EH (cell line): ENCODE measurements around the gene NCAM1.

ENCODE experiments used
- DNase-seq: peaks from one replicate; pipeline ENCODE4 v3.0.0-alpha.2; 2015; ENCODE audit warnings: low read depth

The NCAM1 gene

DNA sequence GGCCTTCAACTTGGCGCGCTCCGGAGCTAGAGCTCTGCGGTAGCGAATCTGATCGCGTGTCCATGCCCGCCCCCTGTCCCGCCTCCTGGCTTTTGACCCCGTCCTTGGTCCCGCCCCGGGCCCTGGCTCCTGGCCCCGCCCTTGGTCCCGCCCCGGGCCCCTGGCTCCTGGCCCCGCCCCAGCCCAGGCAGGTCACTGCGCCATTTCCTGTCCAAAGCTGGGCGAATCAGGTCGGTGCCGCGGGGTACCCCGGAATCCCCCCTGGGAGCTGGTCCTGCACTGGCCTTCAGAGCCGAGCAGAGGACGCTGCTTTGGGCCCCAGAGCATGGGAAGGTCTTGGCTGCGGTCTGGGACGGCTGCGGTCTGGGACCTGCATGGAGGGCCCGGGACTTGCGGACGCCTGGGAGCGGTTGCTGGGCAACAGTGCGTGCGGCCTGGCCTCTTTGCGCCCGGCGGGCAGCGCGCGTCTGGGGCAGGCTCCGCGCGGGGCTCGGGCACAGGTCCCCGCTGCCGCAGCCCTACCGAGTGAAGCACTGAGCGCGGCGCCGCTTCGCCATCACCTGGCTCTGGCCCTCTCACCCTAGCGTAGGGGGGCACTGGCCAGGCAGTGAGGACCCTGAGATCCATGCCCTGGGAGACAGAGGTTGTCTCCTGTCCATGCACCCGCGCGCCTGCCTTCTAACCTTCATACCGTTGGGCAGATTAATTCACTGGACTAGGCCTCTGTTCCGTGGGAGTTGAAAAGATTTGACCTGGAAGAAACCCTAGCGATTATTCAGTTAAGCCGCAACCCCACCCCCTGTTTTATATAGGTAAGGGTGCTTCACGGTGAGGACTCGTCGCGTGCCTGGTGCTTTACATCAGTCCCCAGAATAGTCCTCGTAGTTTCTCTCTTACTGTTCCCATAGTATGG is 353.4 kb downstream of the NCAM1 start, which contains the start of gene TTC12:
TTC12 (plus strand) TSS at position 195 of the 913 bp plus-strand sequence. CDS start 1,675 bp downstream, outside the sequence.
- DNase-seq: peak; percentile 91

DNA sequence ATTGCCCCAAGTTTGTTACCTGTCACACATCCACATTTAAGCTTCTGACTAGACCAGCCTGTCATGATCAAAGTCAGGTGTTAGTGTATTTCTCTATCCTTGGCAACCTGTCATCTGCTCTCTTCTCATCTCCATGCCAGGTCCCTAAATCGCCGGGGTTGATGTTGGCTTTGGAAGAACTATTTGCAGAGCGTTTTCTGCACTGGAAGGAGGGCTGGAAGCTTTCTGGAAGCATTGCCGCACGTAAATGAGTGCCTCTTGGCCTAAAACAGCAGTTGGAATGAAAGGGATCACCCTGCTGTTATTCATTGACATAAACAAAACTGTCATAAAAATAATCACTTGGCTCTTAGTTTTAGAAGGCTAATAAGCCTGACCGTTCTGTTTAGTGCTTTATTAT is 354.6 kb downstream of the NCAM1 start:
- DNase-seq: no peak

DNA sequence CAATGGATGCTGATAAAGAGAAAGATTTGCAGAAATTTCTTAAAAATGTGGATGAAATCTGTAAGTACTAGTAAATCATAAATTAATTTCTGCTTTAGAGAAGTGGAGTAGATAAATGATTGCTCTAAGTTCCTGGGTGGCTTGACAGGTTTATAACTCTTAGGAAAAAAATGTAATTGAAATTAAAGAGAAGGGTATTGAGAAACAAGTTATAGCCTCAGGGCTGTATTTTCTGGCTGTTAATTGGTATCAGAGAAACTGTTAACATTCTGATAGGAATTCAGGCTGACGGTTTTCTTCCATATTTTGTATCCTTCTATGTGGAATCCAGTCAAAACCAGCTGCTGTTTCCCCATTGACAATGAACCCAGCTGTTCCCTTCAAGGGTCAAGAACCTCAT is 355.0 kb downstream of the NCAM1 start:
- no peak for DNase-seq

DNA sequence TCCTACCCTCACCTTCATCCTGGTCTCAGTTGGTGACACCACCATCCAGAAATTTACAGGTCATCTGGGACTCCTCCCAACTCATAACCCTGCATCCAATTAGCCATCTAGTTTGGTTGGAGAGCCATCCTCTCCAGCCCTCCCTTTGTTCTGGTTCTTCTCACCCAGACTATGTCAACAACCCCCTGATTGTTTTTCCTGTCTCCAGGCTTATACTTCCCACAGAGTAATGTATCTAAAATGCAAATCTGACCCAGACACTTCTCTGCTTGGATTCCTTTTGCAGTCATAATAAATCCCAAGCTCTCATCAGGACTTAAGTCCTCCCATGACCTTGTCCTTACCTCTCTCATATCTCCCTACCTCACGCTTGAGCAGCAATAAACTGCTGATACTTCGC is 356.1 kb downstream of the NCAM1 start:
- DNase-seq: no peak

DNA sequence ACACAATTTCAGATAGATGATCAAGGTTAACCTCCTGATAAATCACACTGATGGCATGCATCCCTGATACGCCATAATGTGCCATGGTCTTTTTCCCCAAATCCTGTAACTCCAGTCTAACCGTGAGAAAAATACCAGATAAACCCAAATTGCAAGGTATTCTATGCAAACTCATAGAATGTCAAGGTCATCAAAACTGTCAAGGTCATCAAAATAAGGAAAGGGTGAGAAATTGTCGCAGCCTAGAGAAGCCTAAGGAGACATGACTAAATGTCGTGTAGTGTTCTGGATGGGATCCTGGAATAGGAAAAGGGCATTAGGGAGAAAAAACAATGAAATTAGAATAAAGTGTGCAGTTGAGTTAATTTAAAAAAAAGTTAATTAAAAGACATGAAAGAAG is 357.9 kb downstream of the NCAM1 start:
- no peak for DNase-seq

DNA sequence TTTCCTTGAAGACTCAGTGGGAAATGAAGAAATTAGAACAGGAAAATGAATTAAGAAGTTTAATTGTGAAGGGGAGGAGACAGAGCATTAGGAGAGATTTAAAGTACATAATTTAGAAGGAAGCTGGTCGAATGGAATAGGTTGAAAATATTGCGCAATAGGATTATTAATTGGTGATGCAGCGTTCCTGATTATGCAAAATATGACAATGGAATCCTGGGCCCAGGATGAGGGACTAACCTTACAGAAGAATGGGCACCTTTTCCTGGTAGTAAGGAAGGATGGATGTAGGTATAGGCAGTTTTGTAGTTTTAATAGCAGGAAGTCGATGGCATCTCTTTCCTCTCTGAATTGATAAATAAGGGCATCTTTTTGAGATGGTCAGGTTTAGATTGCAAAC is 360.9 kb downstream of the NCAM1 start:
- no peak for DNase-seq

DNA sequence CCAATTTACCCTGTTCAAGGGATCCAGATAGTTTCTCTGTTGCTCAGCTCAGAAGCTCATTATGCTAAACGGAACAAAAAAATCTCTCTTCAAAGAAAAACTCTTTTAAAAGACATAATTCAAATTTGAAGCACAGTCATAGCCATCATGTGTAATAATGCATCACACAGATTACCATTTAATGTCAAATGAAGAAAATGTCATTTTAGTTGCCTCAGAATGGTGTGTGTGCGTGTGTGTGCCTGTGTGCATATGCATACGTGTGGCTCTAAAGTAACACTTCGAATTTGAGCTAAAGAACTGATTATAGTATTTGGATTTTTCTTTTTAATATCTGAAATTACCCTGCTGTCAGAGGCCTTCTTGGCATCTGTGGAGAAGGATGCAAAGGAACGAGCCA is 363.0 kb downstream of the NCAM1 start:
- DNase-seq: no peak
